ENCODE measurements around the gene HLA-DOB.

Gene HLA-DOB

GRCh38 chr6:32816746-32817204 is at the start of gene HLA-DOB:
Gene HLA-DOB (minus strand): TSS chr6:32817002. CDS start chr6:32816951, 51 bp downstream.
- no peak for FAIRE-seq

DNA sequence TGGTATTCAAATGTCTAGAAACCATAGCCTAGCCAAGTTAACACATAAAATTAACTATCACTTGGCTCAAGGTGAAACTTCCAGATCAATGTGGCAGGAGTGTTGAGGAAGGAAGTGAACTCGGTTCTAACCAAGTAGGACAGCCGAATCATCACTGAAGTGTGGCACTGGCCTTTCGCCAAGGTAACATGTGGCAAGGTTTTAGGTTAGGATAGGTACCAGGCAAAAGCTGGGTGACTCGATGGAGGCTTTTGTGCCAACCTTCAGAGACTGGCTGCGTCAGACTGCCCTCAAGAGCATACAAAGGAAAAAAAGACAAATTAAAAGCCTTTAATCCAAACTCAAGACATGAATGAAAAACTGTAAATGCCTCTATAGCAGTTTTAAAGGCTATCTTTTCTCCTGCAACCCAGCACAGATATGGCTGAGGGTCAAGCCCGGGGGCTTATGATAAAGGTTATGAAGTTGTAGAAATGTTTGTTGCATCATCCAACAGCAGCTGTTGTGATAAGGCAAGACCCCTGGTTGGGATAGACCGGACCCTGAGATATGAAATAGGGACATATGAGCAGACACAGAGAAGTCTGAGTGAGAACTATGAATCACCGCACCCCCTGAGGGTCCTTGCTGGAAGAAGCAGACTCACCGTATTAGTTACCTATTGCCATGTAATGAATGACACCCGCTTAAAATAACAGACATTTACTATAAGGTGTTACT is 49.1 kb upstream of the HLA-DOB start:
- no peak for FAIRE-seq

DNA sequence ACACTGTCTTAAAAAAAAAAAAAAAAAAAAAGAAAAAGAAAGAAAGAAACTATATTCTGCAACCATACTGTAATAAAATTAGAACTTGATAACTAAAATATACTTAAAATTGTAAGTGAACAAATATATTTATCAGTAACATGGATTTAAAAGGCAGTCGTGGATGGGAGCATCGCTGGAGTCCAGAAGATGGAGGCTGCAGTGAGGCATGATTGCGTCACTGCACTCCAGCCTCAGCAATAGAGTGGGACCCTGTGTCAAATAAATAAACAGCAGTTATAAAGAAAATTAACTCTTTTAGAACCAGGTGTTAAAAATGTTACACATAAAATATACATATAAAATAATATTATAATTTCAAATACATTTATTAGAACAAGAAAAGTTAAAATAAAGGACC is 45.9 kb upstream of the HLA-DOB start:
- no peak for FAIRE-seq

DNA sequence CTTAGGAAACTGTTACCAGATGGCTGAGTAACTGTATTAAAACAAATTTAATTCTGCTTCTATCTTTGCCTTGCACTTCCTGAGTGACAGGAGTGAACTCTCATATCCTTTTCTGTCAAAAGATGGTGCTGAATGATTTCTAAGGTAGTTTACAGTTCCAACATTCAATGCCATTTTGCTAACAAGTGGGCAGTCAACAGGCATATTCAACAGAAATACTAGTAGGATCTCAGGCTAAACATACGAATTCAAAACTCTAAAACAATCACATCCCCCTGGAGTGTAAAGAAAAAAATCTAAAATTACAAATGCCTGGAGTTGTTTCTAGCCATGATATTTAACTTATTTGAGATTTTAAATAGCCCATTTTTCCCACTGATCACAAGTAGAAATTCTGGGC is 43.9 kb upstream of the HLA-DOB start:
- no peak for FAIRE-seq

DNA sequence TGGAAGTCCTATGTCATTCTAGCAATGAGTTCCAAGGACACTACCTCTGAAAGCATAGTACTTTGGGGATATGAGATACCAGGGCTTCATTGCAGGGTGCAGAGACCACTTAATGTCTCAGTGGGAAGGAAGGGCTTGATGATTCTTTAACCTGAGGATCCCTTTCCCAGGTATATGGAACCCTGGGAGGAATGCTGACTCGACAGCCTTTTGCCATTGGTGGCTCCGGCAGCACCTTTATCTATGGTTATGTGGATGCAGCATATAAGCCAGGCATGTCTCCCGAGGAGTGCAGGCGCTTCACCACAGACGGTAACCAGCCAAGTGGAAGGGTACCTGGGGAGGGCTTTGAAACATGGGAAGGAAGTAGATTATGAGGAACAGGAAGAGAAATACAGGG is 41.4 kb upstream of the HLA-DOB start:
- no peak for FAIRE-seq

GRCh38 chr6:32857156-32857891 is 40.5 kb upstream of the HLA-DOB start:
- FAIRE-seq, result no peak

DNA sequence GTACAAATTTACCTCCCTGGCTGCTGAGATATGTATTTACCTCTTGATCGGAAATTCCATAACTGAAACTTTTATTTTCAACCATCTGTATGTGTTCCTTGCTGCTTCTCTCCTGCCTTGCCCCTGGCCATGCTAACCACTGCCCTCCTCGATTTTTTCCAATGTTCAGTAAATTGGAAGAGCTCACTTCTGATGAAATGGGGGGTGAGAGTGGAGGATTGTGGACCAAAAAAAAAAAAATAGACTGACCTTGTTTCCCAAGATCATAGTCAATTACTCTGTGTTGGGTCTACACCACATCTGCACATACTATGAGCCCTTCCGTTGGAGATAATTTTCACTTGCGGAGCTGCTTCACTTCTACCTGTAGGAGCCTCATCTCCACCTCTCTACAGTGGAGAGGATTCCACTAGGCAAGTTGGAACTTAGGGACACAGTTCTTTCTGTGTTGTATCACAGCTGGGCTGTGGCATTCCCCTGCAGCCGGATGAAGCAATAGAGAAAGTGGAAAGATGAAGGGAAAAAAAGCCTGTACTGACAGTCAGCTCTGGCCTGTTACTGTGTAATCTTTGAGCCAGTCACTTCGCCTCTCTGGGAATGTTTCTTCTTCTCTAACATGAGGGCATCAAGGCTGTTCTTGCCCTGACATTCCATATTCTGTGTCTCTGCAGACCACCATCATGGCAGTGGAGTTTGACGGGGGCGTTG is 38.8 kb upstream of the HLA-DOB start:
- no peak for FAIRE-seq

GRCh38 chr6:32854376-32855178 is 37.8 kb upstream of the HLA-DOB start:
- FAIRE-seq, result no peak

GRCh38 chr6:32853541-32854375 is 37.0 kb upstream of the HLA-DOB start, which contains the start of the genes PSMB9 and TAP1:
Gene PSMB9 (plus strand): TSS chr6:32854192. CDS start chr6:32854230, 38 bp downstream.
Gene TAP1 (minus strand): TSS chr6:32853704. CDS start chr6:32853636, 68 bp downstream.
- FAIRE-seq, result no peak

GRCh38 chr6:32852844-32853540 is 36.2 kb upstream of the HLA-DOB start:
- no peak for FAIRE-seq

DNA sequence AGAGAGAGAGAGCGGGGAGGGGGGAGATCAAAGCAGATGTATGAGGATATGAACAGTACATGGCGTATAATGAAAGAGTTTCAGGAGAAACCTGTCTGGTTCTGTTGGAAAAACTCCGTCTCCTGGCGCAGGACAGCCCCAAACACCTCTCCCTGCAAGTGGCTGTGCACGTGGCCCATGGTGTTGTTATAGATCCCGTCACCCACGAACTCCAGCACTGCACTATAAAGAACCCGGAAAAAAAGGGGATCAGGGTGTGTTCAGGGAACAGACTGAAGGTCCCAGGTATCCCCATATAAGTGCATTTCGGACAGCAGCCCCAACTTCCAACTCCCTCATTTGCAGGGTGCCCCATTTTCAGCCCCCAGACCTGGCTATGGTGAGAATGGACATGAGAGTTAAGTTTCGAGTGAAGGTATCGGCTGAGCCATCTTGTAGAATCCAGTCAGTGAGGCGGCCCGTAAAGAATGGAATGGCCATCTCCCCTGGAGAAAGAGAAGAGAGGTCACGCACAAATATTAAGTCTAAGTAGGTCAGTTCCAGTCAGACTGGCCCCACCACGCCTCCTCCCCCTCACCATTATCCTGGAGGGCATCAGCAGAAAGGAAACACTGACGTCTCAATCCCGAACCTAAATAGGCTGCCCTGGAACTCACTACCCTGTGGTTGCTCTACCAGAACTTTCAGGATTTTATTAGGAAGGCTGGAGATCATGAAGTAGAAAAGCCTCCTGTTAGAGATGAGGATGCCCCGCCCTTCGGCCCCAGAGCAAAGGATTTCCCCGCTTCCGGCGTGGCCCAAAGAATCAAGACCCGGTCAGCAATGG is 35.4 kb upstream of the HLA-DOB start:
- FAIRE-seq, result no peak

DNA sequence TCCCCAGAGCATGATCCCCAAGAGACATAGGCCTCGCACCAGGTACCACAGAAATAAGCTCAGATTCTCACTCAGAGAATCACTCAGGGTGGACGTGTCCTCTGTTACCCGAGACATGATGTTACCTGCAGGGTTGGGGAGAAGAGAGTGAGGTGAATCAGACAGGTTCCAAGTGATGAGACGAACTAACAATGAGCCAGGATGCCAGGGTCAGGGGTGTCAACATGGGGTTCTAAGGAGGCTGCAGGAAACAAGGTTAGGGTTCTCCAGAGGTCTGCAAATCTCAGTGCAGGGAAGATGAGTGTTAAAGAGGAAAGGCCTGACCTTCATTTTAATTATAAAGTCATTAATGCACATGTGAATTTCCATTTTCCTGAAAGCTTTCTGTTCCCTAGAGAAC is 34.2 kb upstream of the HLA-DOB start:
- FAIRE-seq, result no peak

DNA sequence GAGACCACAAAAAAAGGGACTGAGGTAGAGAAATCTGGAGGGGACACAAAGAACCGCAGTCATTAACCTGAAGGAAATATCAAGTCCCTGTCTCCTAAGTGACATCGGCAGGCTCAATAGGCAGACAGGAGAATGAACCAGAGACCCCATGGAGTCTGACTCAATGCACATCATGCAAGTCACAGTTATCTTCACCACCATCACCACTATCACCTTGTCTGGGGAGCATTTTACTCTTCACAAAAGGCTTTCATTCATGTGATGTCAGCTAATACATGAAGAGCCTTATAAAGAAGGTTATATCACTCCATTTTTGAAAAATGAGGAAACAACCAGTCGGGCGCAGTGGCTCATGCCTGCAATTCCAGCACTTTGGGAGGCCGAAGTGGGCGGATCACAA is 32.3 kb upstream of the HLA-DOB start:
- no peak for FAIRE-seq

- no peak for FAIRE-seq
Observed at GRCh38 chr6:32847795-32848194, 31.0 kb upstream of the HLA-DOB start.

DNA sequence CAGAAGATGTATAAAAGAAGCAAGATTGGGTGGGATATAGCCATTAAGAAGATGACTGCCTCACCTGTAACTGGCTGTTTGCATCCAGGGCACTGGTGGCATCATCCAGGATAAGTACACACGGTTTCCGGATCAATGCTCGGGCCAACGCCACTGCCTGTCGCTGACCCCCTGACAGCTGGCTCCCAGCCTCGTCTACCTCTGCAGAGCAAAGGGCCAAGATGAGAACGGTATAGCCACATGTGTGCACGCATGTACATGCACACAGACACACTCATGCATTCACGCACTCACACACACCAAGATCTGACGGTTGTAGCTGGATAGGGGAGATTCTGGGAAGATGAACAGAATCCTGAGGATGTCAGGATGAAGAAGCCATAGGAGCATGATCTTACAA is 30.2 kb upstream of the HLA-DOB start:
- FAIRE-seq, result no peak

GRCh38 chr6:32845384-32845884 is 28.6 kb upstream of the HLA-DOB start:
- no peak for FAIRE-seq

DNA sequence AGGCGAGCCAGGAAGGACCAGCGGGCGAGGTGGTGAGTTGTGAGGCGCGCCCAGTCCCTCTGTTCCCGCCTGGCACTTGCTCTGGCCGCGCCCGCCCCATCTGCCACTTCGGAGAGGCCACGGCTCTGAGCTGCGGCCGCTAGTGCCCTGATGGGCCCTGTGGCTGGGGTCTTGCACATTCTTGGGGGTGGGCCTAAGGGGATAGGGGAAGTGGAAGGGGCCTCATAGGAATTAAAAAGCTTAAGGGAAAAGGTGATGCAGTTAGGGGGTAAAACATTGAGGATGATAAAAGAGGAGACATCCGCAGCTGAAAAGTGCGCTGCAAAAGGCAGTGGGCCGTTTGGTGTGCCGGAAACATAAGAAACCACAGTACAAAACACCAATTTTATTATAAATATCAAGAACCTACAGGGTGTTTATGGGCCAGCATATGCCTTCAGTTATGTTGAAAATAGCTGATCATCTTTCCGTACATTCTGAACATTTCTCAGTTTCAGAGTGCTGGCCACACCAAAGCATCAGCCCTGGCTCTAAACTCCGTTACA is 28.1 kb upstream of the HLA-DOB start:
- no peak for FAIRE-seq

- peak; percentile 82 for FAIRE-seq
Observed at GRCh38 chr6:32843979-32844838, 27.4 kb upstream of the HLA-DOB start, which contains the start of gene PSMB8. Gene PSMB8 (minus strand): TSS chr6:32844047. CDS start chr6:32843996, 51 bp downstream.

Measured in islet of Langerhans (tissue), 1 donor.